Muscle layer of duodenum (tissue), 2 donors: ENCODE data around the gene VBP1.

Experiments used
- H3K27ac ChIP-seq: one replicate; pipeline ENCODE4 v1.7.0; 2013; ENCODE audit warnings: mild to moderate bottlenecking, low read length
- H3K27me3 ChIP-seq: one replicate; pipeline ENCODE4 v1.7.0; 2013; ENCODE audit warnings: low read depth, mild to moderate bottlenecking, control low read depth, low read length
- H3K36me3 ChIP-seq, 2 donors: one replicate each; pipeline ENCODE4 v1.7.0; 2013; ENCODE audit warnings: low read length in 2 of 2, control low read depth in 1 of 2, mild to moderate bottlenecking in 1 of 2; ENCODE audit not compliant: insufficient read depth in 2 of 2, control insufficient read depth in 1 of 2
- H3K4me1 ChIP-seq, 2 donors: one replicate each; pipeline ENCODE4 v1.7.0; 2013; ENCODE audit warnings: low read length in 2 of 2, mild to moderate bottlenecking in 2 of 2, control low read depth in 1 of 2, moderate library complexity in 1 of 2; ENCODE audit not compliant: insufficient read depth in 2 of 2, control insufficient read depth in 1 of 2
- H3K4me3 ChIP-seq, 2 donors: one replicate each; pipeline ENCODE4 v1.7.0; 2013; ENCODE audit warnings: low read length in 2 of 2, low read depth in 1 of 2, mild to moderate bottlenecking in 1 of 2
- H3K9me3 ChIP-seq, 2 donors: one replicate each; pipeline ENCODE4 v1.7.0; 2013; ENCODE audit warnings: low read length in 2 of 2, control low read depth in 1 of 2, mild to moderate bottlenecking in 1 of 2; ENCODE audit not compliant: control insufficient read depth in 1 of 2
- donor health status: healthy.

The VBP1 gene

GRCh38 chrX:155225774-155226173, 9.5 kb downstream of the VBP1 start:
- Histone ChIP-seq H3K27ac (no peak overlapping the region), H3K4me1 (no peaks in the 10 kb centered on the region), H3K9me3 (no peaks in the 10 kb centered on the region), H3K4me3 (no peak overlapping the region), H3K27me3 (no peaks in the 10 kb centered on the region), H3K36me3 (peaks cover 11 to 28% of the 10 kb centered on the region in 2 donors)

- H3K4me3 ChIP-seq, result no peak overlapping the region
- no peak overlapping the region for H3K27ac ChIP-seq
- H3K4me1 ChIP-seq, result no peaks in the 10 kb centered on the region
- H3K9me3 ChIP-seq, result no peaks in the 10 kb centered on the region
- no peaks in the 10 kb centered on the region for H3K27me3 ChIP-seq
- H3K36me3 ChIP-seq, result peaks cover 14 to 26% of the 10 kb centered on the region in 2 donors
Measured at GRCh38 chrX:155231163-155231562, 14.9 kb downstream of the VBP1 start.

- no peaks in the 10 kb centered on the region for H3K4me1 ChIP-seq
- H3K4me3 ChIP-seq, result no peak overlapping the region
- H3K36me3 ChIP-seq, result peaks cover 13 to 20% of the 10 kb centered on the region in 2 donors
- no peaks in the 10 kb centered on the region for H3K9me3 ChIP-seq
- no peaks in the 10 kb centered on the region for H3K27me3 ChIP-seq
- H3K27ac ChIP-seq, result no peak overlapping the region
Measured at GRCh38 chrX:155235891-155236290, 19.6 kb downstream of the VBP1 start.

- Histone ChIP-seq H3K4me3 (no peak overlapping the region), H3K27me3 (no peaks in the 10 kb centered on the region), H3K27ac (no peak overlapping the region), H3K4me1 (no peaks in the 10 kb centered on the region), H3K9me3 (no peaks in the 10 kb centered on the region), H3K36me3 (peaks cover 13 to 21% of the 10 kb centered on the region in 2 donors)
Measured at GRCh38 chrX:155237719-155238118, 21.5 kb downstream of the VBP1 start.

GRCh38 chrX:155242300-155242699, 26.0 kb downstream of the VBP1 start:
- Histone ChIP-seq H3K4me1 (no peaks in the 10 kb centered on the region), H3K27me3 (no peaks in the 10 kb centered on the region), H3K36me3 (peaks cover 4 to 14% of the 10 kb centered on the region in 2 donors), H3K27ac (no peak overlapping the region), H3K4me3 (no peak overlapping the region), H3K9me3 (no peaks in the 10 kb centered on the region)

GRCh38 chrX:155246748-155247147, 30.5 kb downstream of the VBP1 start:
- no peaks in the 10 kb centered on the region for H3K4me1 ChIP-seq
- no peak overlapping the region for H3K4me3 ChIP-seq
- H3K9me3 ChIP-seq, result no peaks in the 10 kb centered on the region
- no peak overlapping the region for H3K27ac ChIP-seq
- no peaks in the 10 kb centered on the region for H3K36me3 ChIP-seq
- no peaks in the 10 kb centered on the region for H3K27me3 ChIP-seq

GRCh38 chrX:155247497-155247896, 31.2 kb downstream of the VBP1 start:
- Histone ChIP-seq H3K4me1 (no peaks in the 10 kb centered on the region), H3K27me3 (no peaks in the 10 kb centered on the region), H3K9me3 (no peaks in the 10 kb centered on the region), H3K4me3 (no peak overlapping the region), H3K36me3 (no peaks in the 10 kb centered on the region), H3K27ac (no peak overlapping the region)

- H3K36me3 ChIP-seq, result no peaks in the 10 kb centered on the region
- no peak overlapping the region for H3K4me3 ChIP-seq
- H3K27me3 ChIP-seq, result no peaks in the 10 kb centered on the region
- H3K9me3 ChIP-seq, result no peaks in the 10 kb centered on the region
- H3K27ac ChIP-seq, result no peak overlapping the region
- no peaks in the 10 kb centered on the region for H3K4me1 ChIP-seq
Measured at GRCh38 chrX:155251391-155251790, 35.1 kb downstream of the VBP1 start.

GRCh38 chrX:155259752-155260151, 43.5 kb downstream of the VBP1 start:
- Histone ChIP-seq H3K4me3 (no peak overlapping the region), H3K9me3 (no peaks in the 10 kb centered on the region), H3K27ac (no peak overlapping the region), H3K36me3 (no peaks in the 10 kb centered on the region), H3K4me1 (no peaks in the 10 kb centered on the region), H3K27me3 (no peaks in the 10 kb centered on the region)

- no peak overlapping the region for H3K27ac ChIP-seq
- H3K4me1 ChIP-seq, result no peaks in the 10 kb centered on the region
- no peaks in the 10 kb centered on the region for H3K27me3 ChIP-seq
- no peaks in the 10 kb centered on the region for H3K9me3 ChIP-seq
- H3K4me3 ChIP-seq, result peak overlapping the region in 1 of 2 donors; percentile 59
- no peaks in the 10 kb centered on the region for H3K36me3 ChIP-seq
Measured at GRCh38 chrX:155262970-155263754, 46.9 kb downstream of the VBP1 start.

- Histone ChIP-seq H3K9me3 (no peaks in the 10 kb centered on the region), H3K27ac (no peak within 1 kb of the TSS), H3K27me3 (no peaks in the 10 kb centered on the region), H3K4me3 (peak within 1 kb of the TSS; percentile 42 to 59), H3K4me1 (no peaks in the 10 kb centered on the region), H3K36me3 (no peaks in the 10 kb centered on the region)
Measured at GRCh38 chrX:155263854-155264628, 47.8 kb downstream of the VBP1 start, which contains the start of gene RAB39B. RAB39B (minus strand) TSS chrX:155264491; CDS start chrX:155264288, 203 bp downstream.
